ENCODE data around the gene MRPS5.

MRPS5 gene

GRCh38 chr2:95115418-95115817, 6.2 kb downstream of the MRPS5 start:
- TF ChIP-seq CTCF (IDR thresholded peaks at IDR 0.05; ENCODE audit: low read length) (peak; percentile 83), EZH2 (IDR thresholded peaks at IDR 0.05; ENCODE audit: borderline replicate concordance, low read length) (no peak)
- Histone ChIP-seq H4K20me1 (ENCODE audit: insufficient read depth, low read length) (no peaks in the 10 kb centered on the region), H3K27ac (ENCODE audit: low read depth, low read length, poor library complexity, severe bottlenecking) (no peak overlapping the region), H3F3A (ENCODE audit: insufficient read depth, low read length) (no peaks in the 10 kb centered on the region), H3K9ac (ENCODE audit: low read length) (no peak overlapping the region), H2AFZ (ENCODE audit: low read length) (no peak overlapping the region), H3K27me3 (ENCODE audit: insufficient read depth, low read length) (no peaks in the 10 kb centered on the region), H3K4me3 (ENCODE audit: low read depth, low read length, poor library complexity, severe bottlenecking) (no peak overlapping the region), H3K9me2 (ENCODE audit: low read depth, low read length) (no peaks in the 10 kb centered on the region), H3K4me1 (ENCODE audit: insufficient read depth, low read length, severe bottlenecking) (peaks cover 18% of the 10 kb centered on the region), H3K36me3 (ENCODE audit: insufficient read depth, low read length) (peaks cover 90% of the 10 kb centered on the region), H3K9me3 (ENCODE audit: low read length) (no peaks in the 10 kb centered on the region), H3K4me2 (ENCODE audit: low read length) (no peak overlapping the region), H3K79me2 (ENCODE audit: insufficient read depth, low read length) (peaks cover 34% of the 10 kb centered on the region)

GRCh38 chr2:95113464-95113863, 8.1 kb downstream of the MRPS5 start:
- peaks cover 14% of the 10 kb centered on the region for H3K79me2 ChIP-seq (ENCODE audit: insufficient read depth, low read length)
- H3K36me3 ChIP-seq (ENCODE audit: insufficient read depth, low read length) = peaks cover 86% of the 10 kb centered on the region

GRCh38 chr2:95110395-95110794, 11.2 kb downstream of the MRPS5 start:
- Histone ChIP-seq H3K27ac (ENCODE audit: low read depth, low read length, poor library complexity, severe bottlenecking) (no peak overlapping the region), H3K9me3 (ENCODE audit: low read length) (no peaks in the 10 kb centered on the region), H3K79me2 (ENCODE audit: insufficient read depth, low read length) (peaks cover 4% of the 10 kb centered on the region; the same call in 1 of the 2 replicates), H3K4me3 (ENCODE audit: low read depth, low read length, poor library complexity, severe bottlenecking) (no peak overlapping the region), H2AFZ (ENCODE audit: low read length) (no peak overlapping the region), H3F3A (ENCODE audit: insufficient read depth, low read length) (no peaks in the 10 kb centered on the region), H3K27me3 (ENCODE audit: insufficient read depth, low read length) (no peaks in the 10 kb centered on the region), H3K36me3 (ENCODE audit: insufficient read depth, low read length) (peaks cover 89% of the 10 kb centered on the region), H3K9me2 (ENCODE audit: low read depth, low read length) (no peaks in the 10 kb centered on the region), H3K4me1 (ENCODE audit: insufficient read depth, low read length, severe bottlenecking) (no peaks in the 10 kb centered on the region), H4K20me1 (ENCODE audit: insufficient read depth, low read length) (no peaks in the 10 kb centered on the region), H3K4me2 (ENCODE audit: low read length) (no peak overlapping the region), H3K9ac (ENCODE audit: low read length) (no peak overlapping the region)
- TF ChIP-seq CTCF (IDR thresholded peaks at IDR 0.05; ENCODE audit: low read length) = no peak

More at GRCh38 chr2:95113464-95113863, 8.1 kb downstream of the MRPS5 start:
- Histone ChIP-seq H3K27me3 (ENCODE audit: insufficient read depth, low read length) (no peaks in the 10 kb centered on the region), H3K4me3 (ENCODE audit: low read depth, low read length, poor library complexity, severe bottlenecking) (no peak overlapping the region), H3K4me1 (ENCODE audit: insufficient read depth, low read length, severe bottlenecking) (peaks cover 5% of the 10 kb centered on the region), H3K27ac (ENCODE audit: low read depth, low read length, poor library complexity, severe bottlenecking) (no peak overlapping the region), H4K20me1 (ENCODE audit: insufficient read depth, low read length) (no peaks in the 10 kb centered on the region), H3F3A (ENCODE audit: insufficient read depth, low read length) (no peaks in the 10 kb centered on the region), H3K9me2 (ENCODE audit: low read depth, low read length) (no peaks in the 10 kb centered on the region), H2AFZ (ENCODE audit: low read length) (no peak overlapping the region), H3K9me3 (ENCODE audit: low read length) (no peaks in the 10 kb centered on the region), H3K4me2 (ENCODE audit: low read length) (no peak overlapping the region), H3K9ac (ENCODE audit: low read length) (no peak overlapping the region)
- TF ChIP-seq CTCF (IDR thresholded peaks at IDR 0.05; ENCODE audit: low read length) = no peak
- TF ChIP-seq EZH2 (IDR thresholded peaks at IDR 0.05; ENCODE audit: borderline replicate concordance, low read length) = no peak
